NCI-H774 (cell line): ENCODE results near the gene ZNF664.
A peak's percentile ranks its signal among the peaks of the same experiment; 100 is the strongest.

Source experiments
- DNase-seq: peaks from one replicate; lab custom pipeline; 2025; lab: John Stamatoyannopoulos, UW

Gene ZNF664

GRCh38 chr12:123958876-123959275 is 14.1 kb upstream of the ZNF664 start:
- no peak for DNase-seq

- no peak for DNase-seq
Measured at GRCh38 chr12:123960029-123960735, 12.8 kb upstream of the ZNF664 start.

GRCh38 chr12:123960856-123961255 is 12.2 kb upstream of the ZNF664 start:
- no peak for DNase-seq

- no peak for DNase-seq
Measured at GRCh38 chr12:123961585-123962345, 11.2 kb upstream of the ZNF664 start.

- no peak for DNase-seq
Measured at GRCh38 chr12:123962513-123962912, 10.5 kb upstream of the ZNF664 start.

- no peak for DNase-seq
Measured at GRCh38 chr12:123963821-123964220, 9.2 kb upstream of the ZNF664 start.

- no peak for DNase-seq
Measured at GRCh38 chr12:123965382-123965781, 7.6 kb upstream of the ZNF664 start.

- DNase-seq = no peak
Measured at GRCh38 chr12:123966596-123966995, 6.4 kb upstream of the ZNF664 start.

- no peak for DNase-seq
Measured at GRCh38 chr12:123967121-123967586, 5.9 kb upstream of the ZNF664 start.

- DNase-seq = no peak
Measured at GRCh38 chr12:123971449-123971769, 1.6 kb upstream of the ZNF664 start.

GRCh38 chr12:123971770-123972456 is 1.1 kb upstream of the ZNF664 start:
- DNase-seq = peak; percentile 20

GRCh38 chr12:123973552-123974341 is 732 bp downstream of the ZNF664 start:
- peak; percentile 28 for DNase-seq

GRCh38 chr12:123976227-123976826 is 3.3 kb downstream of the ZNF664 start:
- DNase-seq = no peak

GRCh38 chr12:123979566-123979965 is 6.6 kb downstream of the ZNF664 start:
- no peak for DNase-seq

- no peak for DNase-seq
Measured at GRCh38 chr12:123982269-123982668, 9.3 kb downstream of the ZNF664 start.

GRCh38 chr12:123983822-123984485 is 10.9 kb downstream of the ZNF664 start:
- peak; percentile 21 for DNase-seq

GRCh38 chr12:123984903-123985302 is 11.9 kb downstream of the ZNF664 start:
- DNase-seq = no peak

GRCh38 chr12:123986374-123986965 is 13.5 kb downstream of the ZNF664 start:
- no peak for DNase-seq

GRCh38 chr12:123987022-123987421 is 14.0 kb downstream of the ZNF664 start:
- no peak for DNase-seq

- no peak for DNase-seq
Measured at GRCh38 chr12:123989168-123989567, 16.2 kb downstream of the ZNF664 start.

GRCh38 chr12:123989753-123990152 is 16.7 kb downstream of the ZNF664 start:
- no peak for DNase-seq
